Measurements from ENCODE around the gene ZCCHC17.
"Not testable (repeated sequence)": the region's sequence is repeated elsewhere in the genome, so short reads cannot be mapped to it uniquely, and the experiment has no call there.

Gene ZCCHC17

DNA sequence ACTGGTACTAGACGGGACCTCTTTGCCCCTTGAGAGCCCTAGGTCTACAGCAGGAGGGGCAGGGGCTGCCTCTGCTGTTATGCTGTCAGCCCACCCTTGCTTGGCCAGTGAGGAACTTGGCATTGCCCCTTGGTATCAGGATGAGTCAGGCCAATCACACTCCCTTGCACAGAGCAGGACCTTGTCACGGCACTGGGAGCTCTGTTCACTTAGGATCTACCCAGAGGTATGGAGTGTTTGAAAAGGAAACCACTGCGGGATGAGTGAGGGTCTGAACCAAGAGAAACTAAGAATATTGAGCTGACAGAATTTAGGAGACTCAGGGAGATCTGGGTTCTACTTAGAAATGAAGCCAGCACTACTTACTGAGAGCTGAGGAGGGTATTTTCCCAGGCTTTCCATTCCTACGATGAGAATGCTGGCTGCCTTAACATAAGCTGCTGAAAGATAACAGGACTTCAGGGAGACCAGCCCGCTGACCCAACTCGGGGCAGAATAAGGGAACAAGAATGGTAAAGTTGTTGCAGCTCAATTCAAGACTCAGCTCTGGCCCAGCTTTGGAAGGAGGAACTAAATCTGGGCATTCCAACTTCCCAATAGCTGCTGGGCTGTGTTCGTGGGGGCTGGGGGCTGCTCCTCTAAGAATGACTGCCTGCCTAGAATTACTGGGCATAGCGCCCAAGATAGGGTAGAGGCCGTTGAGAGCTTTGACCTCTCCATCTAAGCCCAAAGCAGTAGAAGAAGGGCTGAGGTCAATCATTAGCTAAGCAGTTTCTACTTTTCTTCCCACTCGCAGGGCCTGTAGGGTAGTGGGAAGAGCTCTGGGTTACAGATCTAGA lies 74.5 kb downstream of the ZCCHC17 start:
- DNase-seq (ENCODE audit: low read depth in 2 of 2): no peak

DNA sequence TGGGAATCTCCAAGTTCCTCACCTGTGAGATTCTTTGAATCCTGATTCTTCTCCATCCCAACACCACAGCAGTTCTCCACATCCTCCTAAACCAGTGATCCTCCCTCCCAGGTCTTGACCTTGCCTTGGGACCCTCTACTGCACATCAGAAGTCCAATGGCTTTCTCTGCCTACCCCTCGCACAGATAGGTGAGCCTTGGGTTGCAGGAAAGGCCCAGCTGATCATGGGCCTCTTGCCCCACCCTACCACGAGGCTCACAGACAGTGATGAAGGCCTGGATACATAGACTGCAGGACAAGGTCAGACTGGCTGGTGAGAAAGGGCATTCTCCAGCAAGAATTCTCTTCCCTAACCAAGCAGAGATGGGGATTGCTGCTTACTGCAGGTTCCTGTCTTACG lies 75.2 kb downstream of the ZCCHC17 start:
- no peak for DNase-seq (ENCODE audit: low read depth in 2 of 2)

DNA sequence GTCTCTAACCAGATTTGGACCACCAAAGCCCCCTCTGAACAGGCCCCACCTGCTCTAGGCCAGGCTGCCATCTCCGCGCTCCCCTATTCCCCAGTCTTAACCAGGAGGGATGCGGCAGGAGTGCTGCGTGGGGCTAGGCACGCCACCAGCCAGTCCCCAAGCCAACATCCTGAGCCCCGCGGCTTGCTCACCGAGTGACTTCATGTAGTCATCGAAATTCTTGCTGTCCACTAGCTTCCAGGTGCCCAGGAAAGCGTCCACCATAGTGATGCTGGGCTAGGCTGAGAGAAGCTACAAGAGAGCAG lies 75.9 kb downstream of the ZCCHC17 start:
- no peak for DNase-seq (ENCODE audit: low read depth in 2 of 2)

DNA sequence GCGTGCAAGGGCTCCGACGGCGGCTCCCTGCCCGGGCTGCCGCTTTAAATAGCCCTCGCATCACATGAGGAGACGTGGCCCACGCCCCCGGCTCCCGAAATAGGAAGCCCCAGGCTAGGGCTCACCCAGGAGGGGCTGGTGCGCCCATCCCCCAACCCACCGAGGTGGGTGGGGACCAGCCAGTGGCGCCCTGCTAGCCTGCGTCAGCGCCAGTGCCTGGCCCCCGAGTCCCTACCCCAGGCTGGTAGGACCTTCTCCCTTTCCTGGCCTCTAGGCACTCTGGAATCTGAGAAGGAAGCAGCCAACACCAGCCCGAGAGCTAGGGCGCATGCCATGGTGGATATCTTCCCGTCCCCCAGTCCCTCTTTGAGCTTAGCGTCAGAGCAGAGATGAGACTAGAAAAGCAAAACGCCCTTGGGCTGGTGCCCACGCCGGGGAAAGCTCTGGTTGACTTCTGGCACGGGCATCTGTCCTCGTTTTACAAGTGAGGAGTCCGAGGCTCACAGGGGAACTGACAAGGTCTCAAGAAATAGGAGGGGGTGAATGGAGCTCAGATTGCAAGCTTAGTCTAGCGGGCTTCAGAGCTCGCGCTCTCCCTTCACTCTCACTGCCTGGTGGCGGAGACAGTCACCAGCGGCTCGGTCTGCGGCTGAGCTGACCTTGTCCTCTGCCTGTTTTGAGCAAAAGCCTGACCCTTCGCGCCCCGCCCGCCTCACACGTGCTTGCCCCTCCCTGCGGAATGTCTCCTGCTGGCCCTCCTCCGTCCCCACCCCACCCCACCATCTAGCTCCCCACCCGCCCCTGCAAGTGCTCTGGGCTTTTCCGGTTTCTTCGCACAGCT lies 76.4 kb downstream of the ZCCHC17 start, which contains the start of gene FABP3:
FABP3 (minus strand) TSS at position 21 of the 841 bp plus-strand sequence. CDS start 62 bp downstream, outside the sequence.
- DNase-seq (ENCODE audit: low read depth in 2 of 2): peak in 1 of 2 donors; percentile 1

DNA sequence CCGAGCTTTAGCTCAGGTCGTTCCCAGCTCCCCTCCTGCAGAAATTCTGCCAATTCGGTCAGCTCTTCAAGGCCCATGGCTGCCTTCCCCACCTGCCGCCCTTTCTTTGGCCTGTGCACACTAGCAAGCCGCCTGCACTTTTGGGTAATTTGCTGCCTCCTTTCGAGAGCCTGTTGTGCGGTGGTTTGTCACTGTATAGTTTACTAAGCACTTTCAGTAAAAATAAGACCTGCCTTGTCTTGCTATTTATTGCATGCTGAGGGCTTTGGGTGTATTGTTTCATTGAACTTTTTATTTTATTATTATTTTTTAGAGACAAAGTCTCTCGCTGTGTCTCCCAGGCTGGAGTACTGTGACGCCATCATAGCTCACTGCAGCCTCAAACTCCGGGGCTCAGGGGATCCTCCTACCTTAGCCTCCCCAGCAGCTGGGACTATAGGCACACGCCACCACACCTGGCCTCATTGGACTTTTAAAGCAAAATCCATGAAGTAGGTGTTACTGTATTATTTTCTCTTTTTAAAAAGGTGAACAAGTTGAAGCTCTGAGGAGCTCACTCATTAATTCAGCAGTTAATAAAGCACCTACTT lies 77.2 kb downstream of the ZCCHC17 start:
- DNase-seq (ENCODE audit: low read depth in 2 of 2): no peak

DNA sequence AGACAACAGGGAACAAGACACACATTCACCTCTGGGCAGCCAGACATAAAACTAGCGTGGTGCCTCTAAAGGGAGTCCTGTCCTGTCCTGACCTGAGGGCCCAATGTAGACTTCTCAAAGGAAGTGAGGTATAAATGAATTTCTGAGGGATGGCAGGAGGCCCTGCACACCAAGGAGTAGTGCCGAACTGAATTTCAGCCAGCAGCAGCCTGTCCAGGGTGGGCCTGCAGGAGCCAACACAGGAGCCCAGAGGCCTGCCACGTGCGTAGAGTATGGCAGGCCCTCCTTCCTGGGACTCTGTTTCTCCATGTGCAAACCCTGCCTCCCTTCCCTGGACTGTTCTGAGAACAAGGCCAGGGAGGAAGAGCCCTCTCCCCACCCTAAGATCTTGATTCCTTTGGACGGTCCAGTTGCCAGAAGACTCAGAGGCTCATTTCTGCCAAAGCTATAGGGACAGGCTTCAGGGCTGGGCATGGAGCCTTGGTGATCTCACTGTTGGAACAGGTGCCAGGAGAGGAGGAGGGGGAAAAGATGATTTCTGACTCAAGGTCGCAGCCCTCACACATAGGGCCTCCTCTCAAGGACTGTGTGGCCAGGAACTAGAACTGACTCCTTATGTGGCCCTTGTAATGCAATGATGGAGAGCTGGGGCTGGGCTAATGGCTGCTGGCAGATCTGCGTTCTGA lies 77.8 kb downstream of the ZCCHC17 start:
- no peak for DNase-seq (ENCODE audit: low read depth in 2 of 2)

DNA sequence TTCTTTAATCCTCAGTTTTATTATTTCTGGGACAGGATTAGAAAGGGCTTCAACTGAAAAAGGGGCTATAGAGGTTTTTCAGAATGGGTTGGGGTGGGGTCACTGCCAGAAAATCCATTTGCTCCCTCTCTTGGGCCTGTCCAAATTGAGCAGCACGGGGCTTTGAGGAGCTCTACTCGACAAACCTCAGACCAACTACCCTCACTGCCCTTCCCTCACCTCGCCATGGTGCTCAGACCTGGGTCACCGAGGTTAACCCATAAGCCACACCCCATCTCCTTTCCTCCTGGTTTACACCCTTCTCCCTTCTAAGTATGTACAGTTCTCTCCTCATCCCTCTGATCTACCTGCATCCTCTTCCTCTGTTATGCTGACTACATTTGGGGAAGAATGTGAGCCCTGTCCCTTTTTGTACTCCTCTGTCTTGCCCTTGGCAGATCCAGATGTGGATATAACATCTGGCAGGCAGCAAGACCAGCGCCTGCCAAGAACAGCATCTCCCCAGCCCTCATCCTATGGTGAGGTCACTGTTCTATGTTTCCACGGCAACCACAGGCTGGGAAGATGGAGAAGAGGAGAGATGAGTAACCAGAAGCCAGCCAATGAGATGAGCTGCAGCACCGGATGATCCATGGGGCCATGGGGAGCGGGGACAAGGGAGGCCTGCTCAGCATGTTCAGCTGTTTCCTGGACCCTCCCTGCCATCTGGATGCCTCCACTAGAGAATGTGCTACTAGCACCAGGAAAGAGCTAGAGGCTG lies 79.7 kb downstream of the ZCCHC17 start:
- no peak for DNase-seq (ENCODE audit: low read depth in 2 of 2)

DNA sequence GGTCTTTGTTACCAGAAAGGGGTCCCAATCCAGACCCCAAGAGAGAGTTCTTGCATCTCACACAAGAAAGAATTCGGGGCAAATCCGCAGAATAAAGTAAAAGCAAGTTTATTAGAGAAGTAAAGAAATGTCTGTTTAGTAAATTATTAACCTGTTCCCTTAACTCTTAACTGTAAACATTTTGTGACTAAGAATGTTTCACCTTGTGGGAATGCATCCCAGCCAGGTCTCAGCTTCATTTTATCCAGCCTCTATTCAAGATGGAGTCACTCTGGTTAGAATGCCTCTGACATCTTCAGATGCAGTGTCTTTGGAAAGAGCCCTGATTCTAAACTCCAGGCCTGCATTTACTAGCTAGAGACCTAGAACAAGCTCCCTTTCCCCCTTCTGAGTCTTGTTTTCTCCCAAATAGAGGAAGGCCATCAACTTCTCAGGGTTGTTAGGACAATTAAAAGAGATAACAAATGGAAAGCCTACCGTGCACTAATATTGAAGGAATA lies 80.6 kb downstream of the ZCCHC17 start:
- no peak for DNase-seq (ENCODE audit: low read depth in 2 of 2)

DNA sequence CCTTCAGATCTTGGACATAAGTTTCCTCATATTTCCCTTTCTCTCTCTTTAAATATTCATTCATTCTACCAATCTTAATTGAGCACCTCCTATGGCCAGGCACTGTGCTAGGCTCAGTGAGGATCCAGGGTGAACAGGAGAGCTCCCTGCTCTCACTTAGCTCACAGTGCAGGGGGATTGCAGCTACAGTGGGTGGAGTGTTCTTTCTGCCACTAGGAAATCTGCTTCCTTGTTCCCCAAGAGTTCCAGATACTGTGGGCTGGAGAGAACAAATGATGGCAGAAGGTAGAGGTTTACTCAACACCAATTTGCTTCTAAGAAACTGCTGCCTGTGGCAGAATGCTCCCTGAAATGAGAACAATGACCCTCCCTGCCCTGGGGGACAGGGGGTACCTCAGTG lies 81.2 kb downstream of the ZCCHC17 start:
- no peak for DNase-seq (ENCODE audit: low read depth in 2 of 2)

DNA sequence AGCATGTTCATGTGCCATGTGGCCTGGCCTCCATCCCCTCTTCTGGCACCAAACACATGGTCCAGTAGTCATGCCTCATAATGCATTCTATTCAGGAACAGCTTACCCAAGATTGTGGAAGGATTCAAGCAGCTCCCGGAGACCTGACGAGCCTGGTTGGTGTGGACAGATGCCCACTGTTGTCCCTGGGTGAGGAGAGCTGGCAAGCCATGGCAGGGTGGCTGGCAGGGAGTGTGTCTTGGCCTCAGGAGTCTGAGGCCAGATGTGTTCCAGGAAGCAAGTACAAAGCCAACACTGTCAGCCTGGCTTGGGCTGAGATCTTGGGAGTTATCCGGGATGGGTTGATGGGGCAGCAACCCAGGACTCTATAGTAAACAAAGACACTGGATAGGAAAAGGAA lies 83.3 kb downstream of the ZCCHC17 start:
- no peak for DNase-seq (ENCODE audit: low read depth in 2 of 2)

DNA sequence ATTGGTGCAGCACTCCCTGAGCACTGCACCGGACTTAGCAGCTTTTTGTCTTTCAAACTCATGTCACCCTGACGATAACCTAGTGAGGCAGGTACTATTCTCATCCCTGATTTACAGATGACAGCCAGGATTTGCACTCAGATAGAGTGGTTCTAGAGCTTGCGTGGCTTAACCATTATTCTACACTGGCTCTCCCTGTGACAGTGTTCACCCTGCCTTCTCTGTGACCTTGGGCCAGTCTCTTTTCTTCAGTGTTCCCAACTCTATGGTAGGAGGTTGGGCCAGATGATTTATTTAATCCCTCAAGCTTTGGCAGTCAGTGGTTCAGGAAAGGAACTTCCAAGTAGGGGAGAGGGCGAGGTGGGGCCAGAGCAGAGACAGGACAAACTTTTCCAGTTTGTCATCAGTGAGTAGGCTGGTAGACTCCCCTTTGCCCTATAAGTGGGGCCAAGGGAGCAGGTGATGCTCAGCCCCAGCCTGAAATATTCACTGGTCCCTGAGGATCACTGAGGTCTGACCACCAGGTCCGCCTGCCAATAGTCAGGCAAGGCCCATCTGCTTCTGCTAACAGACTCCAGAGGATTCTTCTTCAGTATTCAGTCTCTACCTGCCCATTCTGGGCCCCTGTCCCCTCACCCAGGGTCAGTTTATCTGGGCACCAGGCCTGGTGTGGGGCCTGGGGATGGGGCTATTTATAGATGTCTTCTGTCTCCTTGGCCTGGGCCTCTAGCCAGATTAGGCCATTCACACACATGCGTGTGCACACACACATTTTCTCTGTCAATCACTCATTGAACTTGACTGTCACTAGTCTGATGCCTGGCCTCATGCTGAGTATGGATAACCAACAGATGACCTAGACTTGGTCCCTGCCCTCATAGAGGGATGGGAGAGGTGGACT lies 84.8 kb downstream of the ZCCHC17 start:
- no peak for DNase-seq (ENCODE audit: low read depth in 2 of 2)

DNA sequence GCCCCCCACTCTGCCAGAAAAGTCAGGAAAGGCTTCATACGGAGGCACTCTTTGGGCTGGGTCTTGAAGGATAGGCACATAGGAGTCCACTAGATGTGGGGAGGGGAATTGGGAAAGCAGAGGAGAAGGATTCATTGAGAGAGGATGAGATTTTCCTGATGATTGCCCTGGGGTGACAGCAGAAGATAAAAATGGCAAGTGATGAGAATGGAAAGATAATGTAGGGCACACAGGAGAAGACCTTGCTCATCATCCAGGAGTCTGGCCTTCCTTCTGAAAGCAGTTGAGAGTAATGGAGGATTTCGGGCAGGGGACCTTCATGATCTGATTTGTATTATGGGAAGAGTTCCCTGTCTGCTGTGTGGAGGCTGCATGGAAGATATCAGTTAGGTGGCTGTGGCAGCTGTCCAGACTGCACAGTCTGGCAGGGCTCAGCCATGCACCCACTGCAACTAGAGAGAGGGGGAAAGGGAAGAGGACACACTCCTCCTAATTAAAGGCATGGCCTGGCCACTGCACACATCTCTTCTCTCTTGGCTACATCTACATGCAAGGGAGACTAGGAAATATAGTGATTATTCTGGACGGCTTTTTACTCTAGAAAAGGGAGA lies 85.7 kb downstream of the ZCCHC17 start:
- DNase-seq (ENCODE audit: low read depth in 2 of 2): no peak

DNA sequence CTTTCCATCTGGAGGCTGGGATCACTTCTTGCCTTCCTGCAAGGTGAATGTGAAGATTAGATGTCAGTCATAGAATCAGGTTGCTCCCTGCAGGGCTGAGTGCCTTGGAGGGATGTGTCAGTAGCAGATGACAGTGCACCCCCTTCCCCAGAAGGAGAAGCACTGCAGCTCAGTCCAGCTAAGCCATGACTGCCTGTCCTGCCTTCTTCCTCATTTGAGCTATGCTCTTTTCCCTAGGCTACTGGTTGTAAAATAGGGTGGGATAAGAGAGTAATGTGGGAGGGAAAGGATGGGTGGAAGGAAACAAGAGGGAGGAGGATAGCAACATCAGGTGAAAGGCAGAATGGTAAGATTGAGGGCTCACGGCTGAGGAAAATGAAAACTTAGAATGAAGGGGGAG lies 87.1 kb downstream of the ZCCHC17 start:
- DNase-seq (ENCODE audit: low read depth in 2 of 2): no peak

DNA sequence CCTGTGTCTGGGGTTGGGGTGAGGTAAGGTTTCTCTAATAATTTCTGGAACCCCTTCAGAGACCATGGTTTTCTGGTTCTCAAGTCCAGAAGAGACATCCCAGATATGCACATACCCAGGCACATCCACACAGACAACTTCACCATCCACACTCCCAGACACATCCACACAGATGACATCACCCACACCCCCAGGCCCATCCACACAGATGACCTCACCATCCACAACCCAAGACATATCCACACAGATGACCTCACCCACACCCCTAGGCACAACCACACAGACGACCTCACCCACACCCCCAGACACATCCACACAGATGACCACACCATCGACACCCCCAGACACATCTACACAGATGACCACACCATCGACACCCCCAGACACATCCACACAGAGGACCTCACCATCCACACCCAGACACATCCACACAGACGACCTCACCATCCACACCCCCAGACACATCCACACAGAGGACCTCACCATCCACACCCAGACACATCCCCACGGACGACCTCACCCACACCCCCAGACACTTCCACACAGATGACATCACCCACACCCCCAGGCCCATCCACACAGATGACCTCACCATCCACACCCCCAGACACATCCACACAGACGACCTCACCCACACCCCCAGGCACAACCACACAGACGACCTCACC lies 89.9 kb downstream of the ZCCHC17 start:
- DNase-seq (ENCODE audit: low read depth in 2 of 2): not testable (repeated sequence)

DNA sequence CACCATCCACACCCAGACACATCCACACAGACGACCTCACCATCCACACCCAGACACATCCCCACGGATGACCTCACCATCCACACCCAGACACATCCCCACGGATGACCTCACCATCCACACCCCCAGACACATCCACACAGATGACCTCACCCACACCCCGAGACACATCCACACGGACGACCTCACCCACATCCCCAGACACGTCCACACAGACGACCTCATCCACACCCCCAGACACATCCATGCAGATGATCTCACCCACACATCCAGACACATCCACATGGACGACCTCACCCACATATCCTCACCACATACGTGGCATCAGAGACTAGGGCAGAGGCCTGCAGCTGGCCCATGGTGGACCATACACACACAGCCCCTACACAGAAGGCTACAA lies 90.8 kb downstream of the ZCCHC17 start:
- DNase-seq (ENCODE audit: low read depth in 2 of 2): no peak

DNA sequence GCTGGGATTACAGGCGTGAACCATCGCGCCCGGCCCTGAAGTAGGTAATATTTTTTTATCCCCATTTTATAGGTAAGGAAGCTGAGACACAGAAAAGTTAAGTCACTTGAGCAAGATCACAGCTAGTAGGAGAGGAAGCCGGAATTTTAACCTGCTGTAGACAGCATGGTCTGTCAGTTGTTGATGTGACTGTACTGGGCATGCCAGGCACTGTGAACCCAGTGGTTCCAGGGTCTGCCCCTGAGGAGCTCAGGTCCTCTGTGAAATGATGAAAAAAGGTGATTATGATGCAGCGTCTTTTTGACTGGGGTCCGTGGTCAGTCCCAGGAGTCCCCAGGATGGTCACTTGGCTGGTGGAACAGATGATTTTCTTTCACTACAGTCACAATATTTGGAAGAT lies 92.8 kb downstream of the ZCCHC17 start:
- DNase-seq (ENCODE audit: low read depth in 2 of 2): no peak

DNA sequence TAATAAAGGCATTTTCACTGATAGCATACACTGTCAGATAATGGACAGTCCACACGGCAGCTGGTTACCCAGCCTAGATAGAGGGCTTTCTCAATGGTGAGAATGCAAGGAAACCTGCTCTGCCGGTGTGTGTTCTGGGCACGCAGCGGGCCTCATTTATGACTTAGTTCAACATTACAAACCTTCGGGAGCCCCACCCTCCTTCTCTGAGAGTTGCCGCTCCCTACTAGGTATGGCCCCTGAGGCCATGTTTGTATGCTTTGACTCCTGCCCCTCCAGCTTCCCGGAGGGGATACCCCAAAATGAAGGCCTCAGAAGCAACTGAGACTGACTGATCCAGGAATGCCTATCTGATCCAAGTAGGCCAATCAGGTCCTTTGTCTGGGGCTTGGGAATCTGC lies 93.2 kb downstream of the ZCCHC17 start:
- DNase-seq (ENCODE audit: low read depth in 2 of 2): no peak

DNA sequence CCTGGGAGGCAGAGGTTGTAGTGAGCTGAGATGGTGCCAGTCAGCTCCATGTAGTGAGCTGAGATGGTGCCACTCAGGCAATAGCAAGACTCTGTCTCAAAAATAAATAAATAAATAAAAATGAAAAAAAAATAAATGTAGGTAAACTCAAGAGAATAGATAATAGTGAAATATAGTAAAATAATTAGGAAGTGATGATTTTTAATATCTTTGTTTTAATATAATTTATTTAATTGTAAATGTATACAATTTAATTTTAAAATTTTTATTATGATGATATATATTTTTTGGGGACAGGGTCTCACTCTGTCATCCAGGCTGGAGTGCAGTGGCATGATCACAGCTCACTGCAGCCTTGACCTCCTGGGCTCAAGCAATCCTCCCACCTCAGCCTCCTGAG lies 96.6 kb downstream of the ZCCHC17 start:
- DNase-seq (ENCODE audit: low read depth in 2 of 2): no peak

DNA sequence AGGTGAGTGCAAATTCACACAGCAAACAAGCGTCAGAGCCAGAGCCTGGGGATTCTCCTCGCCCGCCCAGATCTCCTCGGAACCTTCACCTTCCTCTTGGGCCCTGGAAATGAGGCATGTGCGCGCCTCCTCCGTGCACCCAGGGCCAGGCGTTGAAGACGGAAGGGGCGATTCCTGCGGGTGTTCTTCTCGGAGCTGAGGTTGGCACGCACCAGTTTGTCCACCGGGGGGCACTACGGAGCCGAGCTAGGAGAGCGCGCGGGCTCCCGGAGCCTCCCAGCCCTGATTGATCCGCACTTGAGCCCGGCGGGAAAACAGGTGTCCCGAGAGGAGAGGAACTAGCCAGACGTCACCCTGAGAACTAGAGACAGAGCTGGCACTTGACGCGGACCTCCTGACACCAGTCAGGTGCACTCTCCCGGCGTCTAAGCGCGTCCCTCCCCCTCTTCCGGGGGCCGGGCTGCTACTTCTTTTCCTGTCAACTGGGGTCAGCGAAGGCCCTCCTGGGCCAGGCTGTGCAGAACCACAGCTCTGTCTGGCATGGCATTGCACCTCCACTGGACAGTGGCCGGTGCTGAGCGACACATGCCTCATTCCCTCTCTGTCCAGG lies 97.9 kb downstream of the ZCCHC17 start:
- DNase-seq (ENCODE audit: low read depth in 2 of 2): peak; percentile 52 to 57

All from stimulated activated CD8-positive, alpha-beta memory T cell treated with anti-CD3 and anti-CD28 coated beads, Interleukin-15, amount 100 ng/mL, for 48 hours (primary cell).